Adipocyte (in vitro differentiated cells): ENCODE results near the gene TRIM9.
A peak's percentile ranks its signal among the peaks of the same experiment; 100 is the strongest.

Source experiments
- DNase-seq: peaks from one replicate; pipeline ENCODE4 v3.0.0-alpha.2; 2015; ENCODE audit warnings: low read depth
- H3K27me3 ChIP-seq: replicated peaks from 2 replicates; pipeline ENCODE4 v1.7.0; 2013; ENCODE audit warnings: mild to moderate bottlenecking, low read length, moderate library complexity; ENCODE audit not compliant: control insufficient read depth, insufficient read depth
- H3K36me3 ChIP-seq: 2 replicates; pipeline ENCODE4 v1.7.0; 2013; ENCODE audit warnings: low read length, mild to moderate bottlenecking, moderate library complexity; ENCODE audit not compliant: control insufficient read depth, insufficient read depth, severe bottlenecking
- H3K4me1 ChIP-seq: 2 replicates; pipeline ENCODE4 v1.7.0; 2013; ENCODE audit warnings: mild to moderate bottlenecking, low read length, moderate library complexity; ENCODE audit not compliant: control insufficient read depth, insufficient read depth
- H3K4me3 ChIP-seq: 2 replicates; pipeline ENCODE4 v1.7.0; 2013; ENCODE audit warnings: mild to moderate bottlenecking, low read length, moderate library complexity
- H3K9ac ChIP-seq: 2 replicates; pipeline ENCODE4 v1.7.0; 2013; ENCODE audit warnings: mild to moderate bottlenecking, low read length, moderate library complexity
- H3K9me3 ChIP-seq: 2 replicates; pipeline ENCODE4 v1.7.0; 2013; ENCODE audit warnings: mild to moderate bottlenecking, low read length, moderate library complexity; ENCODE audit not compliant: control insufficient read depth

TRIM9 gene

DNA sequence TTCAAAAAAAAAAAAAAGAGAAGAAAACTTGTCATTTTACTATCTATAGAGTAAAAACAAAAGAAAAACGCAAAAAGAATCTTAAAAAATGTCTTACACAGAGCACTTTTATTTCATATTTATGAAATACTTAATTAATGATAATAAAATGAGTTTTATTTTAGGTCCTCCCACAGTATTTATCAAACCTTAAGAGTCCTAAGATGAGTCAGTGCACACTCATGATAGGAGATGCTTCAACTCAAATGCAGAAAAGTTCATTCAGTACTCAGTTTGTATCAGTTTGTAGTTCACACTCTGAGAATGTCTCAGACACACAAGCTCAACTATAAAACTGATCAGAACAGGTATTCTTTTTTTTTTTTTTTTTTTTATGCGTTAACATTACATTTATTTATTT is 41.7 kb downstream of the TRIM9 start:
- H3K4me3 ChIP-seq, result no peak overlapping the region
- no peaks in the 10 kb centered on the region for H3K27me3 ChIP-seq
- no peaks in the 10 kb centered on the region for H3K36me3 ChIP-seq
- DNase-seq, result no peak
- no peaks in the 10 kb centered on the region for H3K9me3 ChIP-seq
- no peaks in the 10 kb centered on the region for H3K4me1 ChIP-seq
- no peak overlapping the region for H3K9ac ChIP-seq

DNA sequence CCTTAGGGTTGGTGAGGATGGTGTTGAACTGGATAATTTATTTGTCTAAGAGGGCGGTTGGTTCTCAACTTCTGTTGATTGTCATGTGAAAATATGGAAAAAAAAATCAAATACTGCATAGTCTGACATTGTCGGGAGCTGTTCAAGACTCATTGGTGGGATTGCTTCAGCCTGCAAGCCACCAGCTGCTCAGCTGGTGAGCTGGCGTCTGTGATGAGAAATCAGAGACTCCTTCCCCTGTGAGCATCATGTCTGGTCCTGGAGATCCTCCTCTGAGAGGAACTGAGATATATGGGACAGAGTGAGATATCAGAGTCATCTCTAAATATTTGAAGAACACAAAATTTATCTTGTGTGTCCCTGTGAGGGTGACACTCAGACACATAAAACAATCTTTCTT is 49.9 kb downstream of the TRIM9 start:
- DNase-seq, result no peak
- no peaks in the 10 kb centered on the region for H3K36me3 ChIP-seq
- H3K4me3 ChIP-seq, result no peak overlapping the region
- no peaks in the 10 kb centered on the region for H3K27me3 ChIP-seq
- no peak overlapping the region for H3K9ac ChIP-seq
- H3K9me3 ChIP-seq, result no peaks in the 10 kb centered on the region
- H3K4me1 ChIP-seq, result no peaks in the 10 kb centered on the region

DNA sequence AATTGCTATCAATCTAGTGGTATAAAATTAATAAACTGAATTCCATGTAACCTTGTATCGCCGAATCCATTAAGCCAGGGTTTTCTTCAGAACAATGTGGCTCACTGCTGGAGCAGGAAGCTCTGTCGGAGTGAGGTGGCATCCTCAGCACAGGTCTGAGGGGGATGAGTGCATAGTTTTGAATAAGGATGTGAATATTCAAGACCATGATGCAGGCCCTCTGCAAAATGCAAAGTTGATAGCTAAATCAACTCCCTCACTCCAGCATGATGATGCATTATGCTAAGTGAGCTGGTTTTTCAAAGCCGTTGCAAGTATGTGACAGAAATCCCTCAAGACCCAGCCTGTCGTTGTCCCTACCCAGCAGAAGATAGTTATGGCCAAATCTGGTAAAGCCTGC is 53.0 kb downstream of the TRIM9 start:
- no peak overlapping the region for H3K4me3 ChIP-seq
- no peaks in the 10 kb centered on the region for H3K9me3 ChIP-seq
- no peak overlapping the region for H3K9ac ChIP-seq
- H3K27me3 ChIP-seq, result no peaks in the 10 kb centered on the region
- H3K36me3 ChIP-seq, result no peaks in the 10 kb centered on the region
- H3K4me1 ChIP-seq, result no peaks in the 10 kb centered on the region
- DNase-seq, result no peak

DNA sequence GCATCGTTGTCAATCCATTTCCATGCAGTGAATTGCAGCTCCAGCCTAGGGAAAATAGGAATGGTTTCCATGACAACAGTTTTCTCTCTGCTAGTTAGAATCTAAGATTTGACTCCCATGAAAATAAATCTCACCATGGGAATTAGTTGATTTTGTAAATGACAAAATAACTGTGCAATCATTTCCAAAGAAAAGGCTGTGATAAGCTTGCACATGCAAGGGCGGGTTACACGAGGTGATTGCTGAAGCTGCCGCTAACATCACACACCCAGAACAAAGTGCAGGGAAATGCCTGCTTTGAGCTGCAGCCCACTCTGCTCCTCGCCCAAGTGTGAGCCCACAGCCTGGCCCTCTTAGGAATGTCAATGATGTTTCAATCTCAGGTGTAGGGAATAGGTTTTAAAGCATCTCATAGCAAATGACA is 53.8 kb downstream of the TRIM9 start:
- Histone ChIP-seq H3K27me3 (no peaks in the 10 kb centered on the region), H3K36me3 (no peaks in the 10 kb centered on the region), H3K9ac (no peak overlapping the region), H3K9me3 (no peaks in the 10 kb centered on the region), H3K4me1 (no peaks in the 10 kb centered on the region), H3K4me3 (no peak overlapping the region)
- DNase-seq, result no peak

DNA sequence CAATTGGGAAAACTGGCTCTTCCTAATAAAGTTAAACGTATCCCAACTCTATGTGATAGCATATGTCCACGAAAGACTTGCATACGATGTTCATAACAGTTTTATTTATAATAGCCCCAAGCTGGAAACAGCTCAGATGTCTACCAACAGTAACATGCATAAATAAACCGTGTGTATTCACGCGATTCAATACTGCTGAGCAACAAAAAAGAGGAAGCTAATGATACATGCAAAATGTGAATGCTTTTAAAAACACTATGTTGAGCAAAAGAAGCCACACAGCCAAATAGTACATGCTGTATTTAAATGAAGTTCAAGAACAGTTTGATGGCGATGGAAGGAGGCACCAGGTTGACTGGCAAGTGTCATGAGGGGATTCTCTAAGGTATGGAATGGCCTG is 55.7 kb downstream of the TRIM9 start:
- Histone ChIP-seq H3K36me3 (no peaks in the 10 kb centered on the region), H3K4me1 (no peaks in the 10 kb centered on the region), H3K9ac (no peak overlapping the region), H3K9me3 (no peaks in the 10 kb centered on the region), H3K4me3 (no peak overlapping the region), H3K27me3 (no peaks in the 10 kb centered on the region)
- no peak for DNase-seq

DNA sequence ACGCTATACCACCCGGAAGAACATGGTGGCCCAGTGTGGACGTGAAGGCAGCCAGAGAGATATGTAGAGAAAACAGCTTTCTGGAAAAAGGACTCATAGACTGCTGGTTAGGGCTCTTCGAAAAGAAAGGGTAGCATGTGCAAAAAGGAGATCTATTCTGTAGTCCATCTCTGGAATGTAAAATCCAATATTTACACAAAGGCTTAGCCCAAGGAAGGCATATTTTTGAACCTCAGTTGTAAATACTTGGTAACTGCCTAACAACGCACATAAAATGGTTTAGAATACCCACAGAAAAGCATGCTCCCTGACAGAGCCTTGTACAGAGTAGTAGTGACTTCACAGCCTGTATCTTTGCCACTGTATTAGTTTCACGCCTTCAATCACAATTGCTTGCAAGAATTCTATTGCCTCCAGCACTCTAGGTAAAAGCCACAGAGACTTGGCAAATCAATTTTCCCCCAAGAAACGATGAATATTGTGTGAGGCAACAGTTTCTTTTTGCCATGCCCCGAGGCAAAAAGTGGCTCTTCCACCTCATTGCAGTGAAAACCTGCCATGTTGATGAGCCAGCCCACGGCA is 59.2 kb downstream of the TRIM9 start:
- DNase-seq, result no peak
- Histone ChIP-seq H3K9me3 (no peaks in the 10 kb centered on the region), H3K4me3 (no peak overlapping the region), H3K36me3 (no peaks in the 10 kb centered on the region), H3K9ac (no peak overlapping the region), H3K27me3 (no peaks in the 10 kb centered on the region), H3K4me1 (no peaks in the 10 kb centered on the region)

GRCh38 chr14:51028851-51029754 is 65.8 kb downstream of the TRIM9 start:
- peaks cover 14% of the 10 kb centered on the region for H3K4me1 ChIP-seq
- H3K9me3 ChIP-seq, result no peaks in the 10 kb centered on the region
- H3K4me3 ChIP-seq, result no peak overlapping the region
- H3K36me3 ChIP-seq, result no peaks in the 10 kb centered on the region
- no peak for DNase-seq
- H3K27me3 ChIP-seq, result no peaks in the 10 kb centered on the region
- no peak overlapping the region for H3K9ac ChIP-seq

DNA sequence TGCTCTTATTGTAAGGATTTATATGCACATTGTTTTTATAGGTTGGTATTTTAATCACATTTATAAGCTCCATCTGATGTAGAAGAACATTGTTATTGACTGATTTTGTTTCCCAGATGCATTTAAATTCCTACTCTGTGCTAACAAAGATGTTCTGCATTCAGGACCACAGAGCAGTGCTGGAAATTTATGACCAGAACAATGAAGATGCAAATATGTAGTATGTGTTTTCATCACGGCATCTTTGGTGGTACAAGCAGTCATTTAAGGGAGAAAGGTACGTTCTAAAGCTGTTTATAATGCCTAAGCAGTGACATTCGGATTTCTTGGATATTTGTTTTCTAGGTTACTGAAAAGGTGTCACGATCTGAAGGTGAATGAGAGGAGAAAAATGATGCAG is 66.5 kb downstream of the TRIM9 start:
- no peaks in the 10 kb centered on the region for H3K27me3 ChIP-seq
- H3K9ac ChIP-seq, result no peak overlapping the region
- H3K4me1 ChIP-seq, result peaks cover 22% of the 10 kb centered on the region
- no peak overlapping the region for H3K4me3 ChIP-seq
- DNase-seq, result no peak
- H3K36me3 ChIP-seq, result no peaks in the 10 kb centered on the region
- H3K9me3 ChIP-seq, result no peaks in the 10 kb centered on the region

- Histone ChIP-seq H3K27me3 (no peaks in the 10 kb centered on the region), H3K9ac (no peak overlapping the region), H3K4me3 (no peak overlapping the region), H3K9me3 (no peaks in the 10 kb centered on the region), H3K4me1 (peaks cover 32% of the 10 kb centered on the region), H3K36me3 (no peaks in the 10 kb centered on the region)
- no peak for DNase-seq
These were observed 70.5 kb downstream of the TRIM9 start for GRCh38 chr14:51024377-51024776.

- H3K9ac ChIP-seq, result no peak overlapping the region
- no peaks in the 10 kb centered on the region for H3K27me3 ChIP-seq
- no peaks in the 10 kb centered on the region for H3K36me3 ChIP-seq
- peaks cover 32% of the 10 kb centered on the region for H3K4me1 ChIP-seq
- H3K4me3 ChIP-seq, result no peak overlapping the region
- no peaks in the 10 kb centered on the region for H3K9me3 ChIP-seq
- DNase-seq, result peak; percentile 59
These were observed 70.9 kb downstream of the TRIM9 start for GRCh38 chr14:51023964-51024363.

GRCh38 chr14:51022769-51023168 is 72.1 kb downstream of the TRIM9 start:
- H3K9me3 ChIP-seq, result no peaks in the 10 kb centered on the region
- no peaks in the 10 kb centered on the region for H3K27me3 ChIP-seq
- H3K4me3 ChIP-seq, result no peak overlapping the region
- no peak overlapping the region for H3K9ac ChIP-seq
- H3K36me3 ChIP-seq, result no peaks in the 10 kb centered on the region
- DNase-seq, result no peak
- peaks cover 36% of the 10 kb centered on the region for H3K4me1 ChIP-seq
